Neutrophil (primary cell): ENCODE measurements around the gene UFC1.

Source experiments
- H3K27ac ChIP-seq: fragments of 200-600 bp; sonication (generic); 2 replicates; pipeline ENCODE4 v1.5.1; 2016; ENCODE audit warnings: mild to moderate bottlenecking, moderate library complexity
- H3K27me3 ChIP-seq: fragments of 200-600 bp; sonication (generic); 2 replicates; pipeline ENCODE4 v1.6.0; 2016; ENCODE audit warnings: mild to moderate bottlenecking
- H3K36me3 ChIP-seq: fragments of 200-600 bp; sonication (generic); 2 replicates; pipeline ENCODE4 v1.5.1; 2017
- H3K4me1 ChIP-seq, 2 experiments: fragments of 200-600 bp in 1 of 2; sonication (generic) in 1 of 2; 1 replicate in 1 of 2; 2 replicates in 1 of 2; pipeline versions ENCODE4 v1.5.1 to v1.6.1; 2013 to 2016; ENCODE audit warnings: low read depth in 1 of 2, low read length in 1 of 2, mild to moderate bottlenecking in 1 of 2, moderate library complexity in 1 of 2; ENCODE audit not compliant: control insufficient read depth in 1 of 2, insufficient read depth in 1 of 2
- H3K4me3 ChIP-seq, 2 experiments: fragments of 200-600 bp in 1 of 2; sonication (generic) in 1 of 2; 1 replicate in 1 of 2; 2 replicates in 1 of 2; pipeline ENCODE4 v1.5.1; 2013 to 2016; ENCODE audit warnings: low read depth in 1 of 2, low read length in 1 of 2, mild to moderate bottlenecking in 1 of 2, moderate library complexity in 1 of 2
- H3K9me3 ChIP-seq: fragments of 200-600 bp; sonication (generic); 2 replicates; pipeline ENCODE4 v1.5.1; 2016
- TF ChIP-seq, protein P1 (sequence below): fragments of 200-600 bp; sonication (generic); IDR thresholded peaks from 2 replicates; pipeline ENCODE4 v1.5.1; 2016; ENCODE audit warnings: antibody characterized with exemption

The UFC1 gene

DNA sequence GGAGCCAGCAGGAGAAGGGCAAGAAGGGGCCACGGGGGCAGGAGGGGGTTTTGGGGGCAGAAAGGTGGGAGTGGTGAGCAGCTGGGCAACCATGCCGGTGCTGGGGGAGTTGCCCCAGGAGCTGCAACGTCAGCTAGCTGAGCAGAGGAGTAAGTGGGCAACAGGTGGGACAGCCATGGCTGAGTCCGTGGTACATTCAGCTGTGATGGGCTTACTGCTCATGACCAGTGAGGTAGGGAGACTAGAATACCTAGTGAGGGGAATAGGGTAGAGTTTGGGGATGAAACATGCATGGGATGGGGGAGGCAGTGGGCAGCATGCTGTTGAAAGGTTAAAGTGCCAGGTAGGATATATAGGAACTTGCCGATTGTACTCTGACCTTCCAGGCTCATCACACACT lies 7.9 kb downstream of the UFC1 start:
- TF ChIP-seq, protein P1, sequence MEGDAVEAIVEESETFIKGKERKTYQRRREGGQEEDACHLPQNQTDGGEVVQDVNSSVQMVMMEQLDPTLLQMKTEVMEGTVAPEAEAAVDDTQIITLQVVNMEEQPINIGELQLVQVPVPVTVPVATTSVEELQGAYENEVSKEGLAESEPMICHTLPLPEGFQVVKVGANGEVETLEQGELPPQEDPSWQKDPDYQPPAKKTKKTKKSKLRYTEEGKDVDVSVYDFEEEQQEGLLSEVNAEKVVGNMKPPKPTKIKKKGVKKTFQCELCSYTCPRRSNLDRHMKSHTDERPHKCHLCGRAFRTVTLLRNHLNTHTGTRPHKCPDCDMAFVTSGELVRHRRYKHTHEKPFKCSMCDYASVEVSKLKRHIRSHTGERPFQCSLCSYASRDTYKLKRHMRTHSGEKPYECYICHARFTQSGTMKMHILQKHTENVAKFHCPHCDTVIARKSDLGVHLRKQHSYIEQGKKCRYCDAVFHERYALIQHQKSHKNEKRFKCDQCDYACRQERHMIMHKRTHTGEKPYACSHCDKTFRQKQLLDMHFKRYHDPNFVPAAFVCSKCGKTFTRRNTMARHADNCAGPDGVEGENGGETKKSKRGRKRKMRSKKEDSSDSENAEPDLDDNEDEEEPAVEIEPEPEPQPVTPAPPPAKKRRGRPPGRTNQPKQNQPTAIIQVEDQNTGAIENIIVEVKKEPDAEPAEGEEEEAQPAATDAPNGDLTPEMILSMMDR, result no peak
- Histone ChIP-seq H3K4me1 (peaks cover 27 to 34% of the 10 kb centered on the region in 2 experiments), H3K27ac (no peak overlapping the region), H3K27me3 (no peaks in the 10 kb centered on the region), H3K4me3 (no peak overlapping the region), H3K9me3 (no peaks in the 10 kb centered on the region), H3K36me3 (peaks cover 13% of the 10 kb centered on the region)

DNA sequence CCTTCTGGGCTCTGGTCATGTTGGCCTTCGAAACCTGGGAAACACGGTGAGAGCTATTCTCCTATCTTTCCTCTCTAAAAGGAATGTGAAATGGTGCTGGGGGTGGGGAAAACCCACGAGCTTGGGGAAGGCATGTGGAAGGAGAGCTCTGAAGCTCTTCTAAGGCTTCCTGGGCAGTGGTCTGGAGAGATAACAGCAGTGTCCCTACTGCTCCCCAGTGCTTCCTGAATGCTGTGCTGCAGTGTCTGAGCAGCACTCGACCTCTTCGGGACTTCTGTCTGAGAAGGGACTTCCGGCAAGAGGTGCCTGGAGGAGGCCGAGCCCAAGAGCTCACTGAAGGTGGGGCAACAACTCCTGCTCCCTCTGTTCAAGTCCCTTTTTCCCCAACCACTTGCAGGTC lies 8.3 kb downstream of the UFC1 start:
- H3K4me3 ChIP-seq, result no peak overlapping the region
- no peaks in the 10 kb centered on the region for H3K9me3 ChIP-seq
- H3K27ac ChIP-seq, result no peak overlapping the region
- H3K36me3 ChIP-seq, result peaks cover 13% of the 10 kb centered on the region
- peaks cover 31 to 38% of the 10 kb centered on the region in 2 experiments for H3K4me1 ChIP-seq
- TF ChIP-seq, protein P1, result no peak
- H3K27me3 ChIP-seq, result no peaks in the 10 kb centered on the region

DNA sequence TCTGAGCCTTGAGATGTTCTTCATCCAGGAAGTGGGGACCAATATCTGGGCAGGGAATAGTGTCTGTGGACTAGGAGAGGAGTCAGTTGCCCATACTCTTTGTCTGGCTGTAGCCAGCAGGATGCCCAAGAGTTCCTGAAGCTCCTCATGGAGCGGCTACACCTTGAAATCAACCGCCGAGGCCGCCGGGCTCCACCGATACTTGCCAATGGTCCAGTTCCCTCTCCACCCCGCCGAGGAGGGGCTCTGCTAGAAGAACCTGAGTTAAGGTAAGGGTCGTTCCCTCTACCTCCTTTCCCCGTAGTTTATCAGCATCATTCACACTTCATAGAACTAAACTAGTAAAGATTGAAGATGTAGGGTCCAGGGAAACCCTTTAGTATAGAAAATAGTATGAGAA lies 9.0 kb downstream of the UFC1 start:
- Histone ChIP-seq H3K27ac (no peak overlapping the region), H3K9me3 (no peaks in the 10 kb centered on the region), H3K4me1 (peaks cover 33 to 42% of the 10 kb centered on the region in 2 experiments), H3K27me3 (no peaks in the 10 kb centered on the region), H3K36me3 (peaks cover 13% of the 10 kb centered on the region), H3K4me3 (no peak overlapping the region)
- TF ChIP-seq, protein P1, result no peak

DNA sequence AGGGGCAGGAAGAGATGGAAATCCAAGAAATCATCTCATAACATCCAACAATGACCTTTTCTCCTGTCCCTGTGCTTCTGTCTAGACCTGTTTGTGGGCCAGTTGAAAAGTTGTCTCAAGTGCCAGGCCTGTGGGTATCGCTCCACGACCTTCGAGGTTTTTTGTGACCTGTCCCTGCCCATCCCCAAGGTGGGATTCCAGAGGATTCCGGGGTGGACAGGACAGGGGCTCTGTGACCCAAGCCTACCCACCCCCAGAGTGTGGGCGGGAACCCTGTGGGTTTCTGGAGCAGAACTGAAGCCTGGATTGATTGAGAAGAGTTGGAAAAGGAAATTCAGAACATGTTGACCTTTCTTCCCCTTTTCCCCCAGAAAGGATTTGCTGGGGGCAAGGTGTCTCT lies 10.0 kb downstream of the UFC1 start:
- Histone ChIP-seq H3K4me3 (no peak overlapping the region), H3K4me1 (peaks cover 30 to 39% of the 10 kb centered on the region in 2 experiments)

DNA sequence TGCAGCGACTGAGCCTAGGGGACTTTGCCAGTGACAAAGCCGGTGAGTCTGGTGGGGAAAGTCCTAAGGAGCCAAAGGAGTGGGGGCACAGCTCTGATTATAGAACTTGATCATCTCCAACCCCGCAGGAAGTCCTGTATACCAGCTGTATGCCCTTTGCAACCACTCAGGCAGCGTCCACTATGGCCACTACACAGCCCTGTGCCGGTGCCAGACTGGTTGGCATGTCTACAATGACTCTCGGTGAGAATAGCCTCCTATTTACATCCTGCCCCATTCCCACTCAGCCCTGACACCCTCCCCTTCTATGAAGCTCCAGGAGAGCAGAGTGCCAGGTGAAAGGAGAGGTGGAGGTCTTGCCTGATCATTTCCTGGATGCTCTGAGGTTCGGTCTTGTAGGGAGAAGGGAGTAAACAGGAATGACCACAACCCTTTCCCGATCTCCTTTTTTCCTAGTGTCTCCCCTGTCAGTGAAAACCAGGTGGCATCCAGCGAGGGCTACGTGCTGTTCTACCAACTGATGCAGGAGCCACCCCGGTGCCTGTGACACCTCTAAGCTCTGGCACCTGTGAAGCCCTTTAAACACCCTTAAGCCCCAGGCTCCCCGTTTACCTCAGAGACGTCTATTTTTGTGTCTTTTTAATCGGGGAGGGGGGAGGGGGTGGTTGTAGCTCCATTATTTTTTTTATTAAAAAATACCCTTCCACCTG lies 11.3 kb downstream of the UFC1 start:
- peaks cover 23 to 31% of the 10 kb centered on the region in 2 experiments for H3K4me1 ChIP-seq
- H3K27ac ChIP-seq, result peak overlapping the region; percentile 94
- H3K9me3 ChIP-seq, result no peaks in the 10 kb centered on the region
- H3K27me3 ChIP-seq, result no peaks in the 10 kb centered on the region
- H3K36me3 ChIP-seq, result peaks cover 19% of the 10 kb centered on the region
- peak overlapping the region; percentile 75 to 84 for H3K4me3 ChIP-seq
- TF ChIP-seq, protein P1, result no peak

More for the DNA sequence above, 10.0 kb downstream of the UFC1 start:
- Histone ChIP-seq H3K27me3 (no peaks in the 10 kb centered on the region), H3K36me3 (peaks cover 13% of the 10 kb centered on the region), H3K9me3 (no peaks in the 10 kb centered on the region), H3K27ac (no peak overlapping the region)
- TF ChIP-seq, protein P1, result no peak
